Measurements from ENCODE around the gene USP7. TPM values are rescaled to one million over a fixed set of nuclear protein-coding genes. Genes with fewer than 3 reads are reported as not detected.
"Not testable (repeated sequence)": the region's sequence is repeated elsewhere in the genome, so short reads cannot be mapped to it uniquely, and the experiment has no call there.

USP7 gene
- total and polyA plus RNA-seq, 8 donors = 13.0 to 56.5 (median 39.8) TPM

DNA sequence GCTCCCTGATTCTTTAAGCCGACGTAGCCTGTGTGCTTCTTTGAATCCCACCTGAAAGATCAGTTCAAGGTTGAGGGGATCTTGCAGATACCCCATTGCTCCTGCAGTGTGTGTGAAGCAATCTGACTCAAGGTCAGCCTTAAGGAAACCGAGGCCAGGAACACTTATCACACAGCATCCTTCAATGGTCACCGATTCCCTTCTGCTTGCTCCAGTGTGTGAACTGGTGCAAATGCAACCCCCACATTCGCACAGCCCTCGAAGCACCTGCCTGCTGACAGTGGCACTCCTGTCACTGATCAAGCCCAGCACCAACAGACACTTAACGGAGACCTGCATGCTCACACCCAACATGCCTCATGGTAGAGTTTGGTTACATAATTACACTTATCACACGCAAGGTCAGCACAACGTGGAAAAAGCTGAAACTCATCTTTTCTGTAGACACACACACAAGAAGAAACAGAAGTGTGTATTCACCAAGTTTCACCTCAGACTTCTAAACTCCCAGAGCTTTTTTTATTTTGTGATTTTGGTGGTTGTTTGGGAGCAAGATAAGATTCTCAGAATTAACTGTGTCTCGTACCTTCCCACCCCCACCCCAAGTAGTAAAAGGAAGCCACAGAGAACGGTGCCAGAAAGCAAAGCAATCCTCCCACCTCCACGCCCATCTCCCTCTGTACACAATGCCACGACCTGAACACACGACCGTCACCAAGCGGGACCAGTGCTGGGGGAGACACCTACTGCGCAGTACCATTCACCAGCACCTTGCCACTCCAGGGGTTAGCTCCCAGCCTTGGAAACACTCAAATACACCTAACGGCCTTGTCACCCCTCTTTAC lies 44.4 kb downstream of the USP7 start:
- Histone ChIP-seq H3K9me3 (no peaks in the 10 kb centered on the region), H3K27ac (no peak overlapping the region), H3K4me3 (no peak overlapping the region), H3K27me3 (no peaks in the 10 kb centered on the region), H3K36me3 (peaks cover 6 to 50% (median 13%) of the 10 kb centered on the region in 3 donors), H3K4me1 (peaks cover 0 to 9% (median 8%) of the 10 kb centered on the region in 3 donors)
- no peak for DNase-seq
- peak in 1 of 4 donors; percentile 6 for ATAC-seq
- intact Hi-C loops (cut with DNase I) = no loop called here
- FAIRE-seq = no peak
- TF ChIP-seq, protein P1, sequence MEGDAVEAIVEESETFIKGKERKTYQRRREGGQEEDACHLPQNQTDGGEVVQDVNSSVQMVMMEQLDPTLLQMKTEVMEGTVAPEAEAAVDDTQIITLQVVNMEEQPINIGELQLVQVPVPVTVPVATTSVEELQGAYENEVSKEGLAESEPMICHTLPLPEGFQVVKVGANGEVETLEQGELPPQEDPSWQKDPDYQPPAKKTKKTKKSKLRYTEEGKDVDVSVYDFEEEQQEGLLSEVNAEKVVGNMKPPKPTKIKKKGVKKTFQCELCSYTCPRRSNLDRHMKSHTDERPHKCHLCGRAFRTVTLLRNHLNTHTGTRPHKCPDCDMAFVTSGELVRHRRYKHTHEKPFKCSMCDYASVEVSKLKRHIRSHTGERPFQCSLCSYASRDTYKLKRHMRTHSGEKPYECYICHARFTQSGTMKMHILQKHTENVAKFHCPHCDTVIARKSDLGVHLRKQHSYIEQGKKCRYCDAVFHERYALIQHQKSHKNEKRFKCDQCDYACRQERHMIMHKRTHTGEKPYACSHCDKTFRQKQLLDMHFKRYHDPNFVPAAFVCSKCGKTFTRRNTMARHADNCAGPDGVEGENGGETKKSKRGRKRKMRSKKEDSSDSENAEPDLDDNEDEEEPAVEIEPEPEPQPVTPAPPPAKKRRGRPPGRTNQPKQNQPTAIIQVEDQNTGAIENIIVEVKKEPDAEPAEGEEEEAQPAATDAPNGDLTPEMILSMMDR (IDR thresholded peaks at IDR 0.05) = no peak
- WGBS, 2 donors = 74 to 80% methylated on average over 18 of the region's 18 CpGs

DNA sequence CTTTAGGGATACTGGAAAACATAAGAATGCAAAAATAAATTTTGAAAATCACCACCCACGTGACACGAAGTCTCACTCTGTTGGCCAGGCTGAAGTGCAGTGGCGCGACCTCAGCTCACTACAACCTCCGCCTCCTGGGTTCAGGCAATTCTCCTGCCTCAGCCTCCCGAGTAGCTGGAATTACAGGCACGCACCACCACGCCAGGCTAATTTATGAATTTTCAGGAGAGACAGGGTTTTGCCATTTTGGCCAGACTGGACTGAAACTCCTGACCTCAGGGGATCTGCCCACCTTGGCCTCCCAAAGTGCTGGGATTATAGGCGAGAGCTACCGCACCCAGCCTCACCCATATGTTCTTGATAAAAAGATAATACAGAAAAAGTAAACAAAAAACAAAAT lies 46.4 kb downstream of the USP7 start:
- intact Hi-C loops (cut with DNase I); DNase-seq; H3K9me3 ChIP-seq; ATAC-seq; H3K4me1 ChIP-seq; H3K27me3 ChIP-seq; FAIRE-seq; H3K27ac ChIP-seq; H3K4me3 ChIP-seq: not testable (repeated sequence)
- H3K36me3 ChIP-seq = peaks cover 6 to 49% (median 13%) of the 10 kb centered on the region in 3 donors
- WGBS, 2 donors = 97% methylated on average over 10 of the region's 10 CpGs

DNA sequence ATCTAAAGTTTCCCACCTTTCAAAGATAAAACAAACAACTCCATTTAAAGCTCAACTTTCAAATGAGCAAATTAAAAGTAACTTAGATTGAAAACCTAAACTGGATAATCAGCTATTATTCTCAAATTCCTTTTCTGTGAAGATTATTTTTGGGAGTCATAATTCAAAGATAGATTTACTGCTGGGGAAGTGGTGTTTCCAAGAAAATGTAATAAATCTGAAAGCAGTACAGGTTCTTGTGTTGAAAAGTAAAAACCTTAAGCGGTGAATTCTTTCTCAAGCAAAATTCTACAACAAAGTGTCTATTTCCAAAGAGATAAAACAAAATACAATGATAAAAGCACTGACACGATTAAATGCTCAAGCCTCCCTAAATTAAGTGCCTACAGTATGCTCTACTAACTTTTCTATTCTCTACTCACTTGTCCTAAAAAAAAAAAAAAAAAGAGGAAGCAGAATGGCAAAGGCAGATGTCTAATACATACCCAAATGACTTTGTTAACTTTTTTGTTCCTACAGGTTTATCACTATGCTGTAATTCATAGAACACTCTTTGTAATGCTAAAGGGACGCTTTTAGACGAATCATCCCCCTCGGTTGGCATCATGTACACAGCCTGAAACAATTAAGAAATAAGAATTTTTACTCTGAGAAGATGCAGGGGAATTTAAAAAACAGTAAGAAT lies 47.0 kb downstream of the USP7 start:
- Histone ChIP-seq H3K4me1 (peaks cover 8 to 14% (median 10%) of the 10 kb centered on the region in 3 donors), H3K27ac (no peak overlapping the region), H3K27me3 (no peaks in the 10 kb centered on the region), H3K9me3 (no peaks in the 10 kb centered on the region), H3K4me3 (no peak overlapping the region), H3K36me3 (peaks cover 3 to 42% (median 13%) of the 10 kb centered on the region in 3 donors)
- DNase-seq (no peak), FAIRE-seq (no peak), ATAC-seq (no peak)
- 88 to 90% methylated on average over 5 of the region's 5 CpGs for WGBS, 2 donors
- intact Hi-C loops (cut with DNase I) = no loop called here
- TF ChIP-seq, protein P1 (IDR thresholded peaks at IDR 0.05) = no peak

DNA sequence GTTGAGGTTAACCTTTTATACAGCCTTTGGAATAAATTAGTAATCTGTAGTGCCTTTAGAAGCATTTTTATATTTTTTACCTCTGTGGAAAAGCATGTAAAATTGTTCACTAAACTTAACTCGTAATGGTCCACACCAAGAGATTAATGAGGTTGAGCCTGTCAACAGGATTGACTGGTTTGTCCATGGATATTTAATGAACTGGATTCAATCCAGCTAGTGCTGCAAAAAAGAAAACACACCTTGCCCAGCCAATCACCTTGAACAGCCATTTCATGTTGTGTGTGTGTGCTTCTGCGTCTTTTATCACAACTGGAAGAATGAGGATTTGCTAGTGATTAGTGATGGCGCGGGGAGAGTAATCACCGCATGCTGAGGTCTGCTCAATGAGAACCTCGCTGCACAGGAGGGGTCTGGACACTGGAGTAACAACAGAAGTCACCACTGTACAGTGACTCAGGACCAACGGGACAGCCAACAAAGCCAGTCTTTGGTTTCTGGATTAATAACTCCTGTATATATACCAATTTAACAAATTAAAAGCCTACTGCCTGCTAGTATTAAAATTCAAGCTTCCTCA lies 47.9 kb downstream of the USP7 start:
- intact Hi-C loops (cut with DNase I) = no loop called here
- Histone ChIP-seq H3K36me3 (peaks cover 3 to 44% (median 13%) of the 10 kb centered on the region in 3 donors), H3K9me3 (no peaks in the 10 kb centered on the region), H3K4me3 (no peak overlapping the region), H3K27ac (no peak overlapping the region), H3K4me1 (peaks cover 8 to 22% (median 17%) of the 10 kb centered on the region in 3 donors), H3K27me3 (no peaks in the 10 kb centered on the region)
- 42 to 45% methylated on average over 7 of the region's 7 CpGs for WGBS, 2 donors
- DNase-seq (no peak), ATAC-seq (no peak), FAIRE-seq (no peak)
- TF ChIP-seq, protein P1 (IDR thresholded peaks at IDR 0.05) = no peak

DNA sequence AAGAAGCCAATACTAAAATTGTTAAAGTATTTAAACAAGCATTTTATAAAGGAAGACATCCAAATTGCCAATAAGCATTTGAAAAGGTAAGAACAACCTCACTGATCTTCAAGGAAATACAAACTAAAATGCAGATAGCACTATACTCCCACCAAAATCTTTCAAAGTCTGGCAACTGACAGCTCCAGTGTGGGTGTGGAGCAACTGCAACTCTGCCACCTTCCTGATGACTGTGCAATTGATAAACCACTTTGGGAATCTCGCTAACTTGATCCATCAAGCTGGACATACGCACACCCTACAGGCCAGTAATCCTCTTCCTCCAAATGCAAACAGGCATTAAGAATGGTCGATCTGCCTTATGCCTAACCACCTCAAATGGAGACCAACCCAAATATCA lies 49.6 kb downstream of the USP7 start:
- H3K27me3 ChIP-seq = no peaks in the 10 kb centered on the region
- H3K9me3 ChIP-seq = no peaks in the 10 kb centered on the region
- peaks cover 8 to 23% (median 17%) of the 10 kb centered on the region in 3 donors for H3K4me1 ChIP-seq
- FAIRE-seq (no peak), ATAC-seq (no peak), DNase-seq (no peak)
- no peak overlapping the region for H3K27ac ChIP-seq
- no peak overlapping the region for H3K4me3 ChIP-seq
- H3K36me3 ChIP-seq = peaks cover 3 to 46% (median 12%) of the 10 kb centered on the region in 3 donors
- intact Hi-C loops (cut with DNase I) = no loop called here
- 97 to 98% methylated on average over 3 of the region's 3 CpGs for WGBS, 2 donors
- TF ChIP-seq, protein P1 (IDR thresholded peaks at IDR 0.05) = no peak
